ENCODE results near the gene HRG.
"Not testable (repeated sequence)": the region's sequence is repeated elsewhere in the genome, so short reads cannot be mapped to it uniquely, and the experiment has no call there.

Gene HRG

GRCh38 chr3:186694288-186695032 lies 28.6 kb downstream of the HRG start:
- no peak overlapping the region for H3K4me3 ChIP-seq (ENCODE audit: low read depth, low read length)

GRCh38 chr3:186696522-186696921 lies 30.7 kb downstream of the HRG start:
- no peak overlapping the region for H3K4me3 ChIP-seq (ENCODE audit: low read depth, low read length)
- TF ChIP-seq, protein P1, sequence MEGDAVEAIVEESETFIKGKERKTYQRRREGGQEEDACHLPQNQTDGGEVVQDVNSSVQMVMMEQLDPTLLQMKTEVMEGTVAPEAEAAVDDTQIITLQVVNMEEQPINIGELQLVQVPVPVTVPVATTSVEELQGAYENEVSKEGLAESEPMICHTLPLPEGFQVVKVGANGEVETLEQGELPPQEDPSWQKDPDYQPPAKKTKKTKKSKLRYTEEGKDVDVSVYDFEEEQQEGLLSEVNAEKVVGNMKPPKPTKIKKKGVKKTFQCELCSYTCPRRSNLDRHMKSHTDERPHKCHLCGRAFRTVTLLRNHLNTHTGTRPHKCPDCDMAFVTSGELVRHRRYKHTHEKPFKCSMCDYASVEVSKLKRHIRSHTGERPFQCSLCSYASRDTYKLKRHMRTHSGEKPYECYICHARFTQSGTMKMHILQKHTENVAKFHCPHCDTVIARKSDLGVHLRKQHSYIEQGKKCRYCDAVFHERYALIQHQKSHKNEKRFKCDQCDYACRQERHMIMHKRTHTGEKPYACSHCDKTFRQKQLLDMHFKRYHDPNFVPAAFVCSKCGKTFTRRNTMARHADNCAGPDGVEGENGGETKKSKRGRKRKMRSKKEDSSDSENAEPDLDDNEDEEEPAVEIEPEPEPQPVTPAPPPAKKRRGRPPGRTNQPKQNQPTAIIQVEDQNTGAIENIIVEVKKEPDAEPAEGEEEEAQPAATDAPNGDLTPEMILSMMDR (IDR thresholded peaks at IDR 0.05; ENCODE audit: low read depth, low read length): no peak

More at GRCh38 chr3:186694288-186695032, 28.6 kb downstream of the HRG start:
- TF ChIP-seq, protein P1 (IDR thresholded peaks at IDR 0.05; ENCODE audit: low read depth, low read length): no peak

- TF ChIP-seq, protein P1 (IDR thresholded peaks at IDR 0.05; ENCODE audit: low read depth, low read length): no peak
- no peak overlapping the region for H3K4me3 ChIP-seq (ENCODE audit: low read depth, low read length)
These were observed 31.7 kb downstream of the HRG start for GRCh38 chr3:186697510-186697909.

GRCh38 chr3:186700267-186700666 lies 34.5 kb downstream of the HRG start:
- TF ChIP-seq, protein P1 (IDR thresholded peaks at IDR 0.05; ENCODE audit: low read depth, low read length): no peak
- no peak overlapping the region for H3K4me3 ChIP-seq (ENCODE audit: low read depth, low read length)

GRCh38 chr3:186702451-186702850 lies 36.6 kb downstream of the HRG start:
- H3K4me3 ChIP-seq (ENCODE audit: low read depth, low read length): not testable (repeated sequence)

DNA sequence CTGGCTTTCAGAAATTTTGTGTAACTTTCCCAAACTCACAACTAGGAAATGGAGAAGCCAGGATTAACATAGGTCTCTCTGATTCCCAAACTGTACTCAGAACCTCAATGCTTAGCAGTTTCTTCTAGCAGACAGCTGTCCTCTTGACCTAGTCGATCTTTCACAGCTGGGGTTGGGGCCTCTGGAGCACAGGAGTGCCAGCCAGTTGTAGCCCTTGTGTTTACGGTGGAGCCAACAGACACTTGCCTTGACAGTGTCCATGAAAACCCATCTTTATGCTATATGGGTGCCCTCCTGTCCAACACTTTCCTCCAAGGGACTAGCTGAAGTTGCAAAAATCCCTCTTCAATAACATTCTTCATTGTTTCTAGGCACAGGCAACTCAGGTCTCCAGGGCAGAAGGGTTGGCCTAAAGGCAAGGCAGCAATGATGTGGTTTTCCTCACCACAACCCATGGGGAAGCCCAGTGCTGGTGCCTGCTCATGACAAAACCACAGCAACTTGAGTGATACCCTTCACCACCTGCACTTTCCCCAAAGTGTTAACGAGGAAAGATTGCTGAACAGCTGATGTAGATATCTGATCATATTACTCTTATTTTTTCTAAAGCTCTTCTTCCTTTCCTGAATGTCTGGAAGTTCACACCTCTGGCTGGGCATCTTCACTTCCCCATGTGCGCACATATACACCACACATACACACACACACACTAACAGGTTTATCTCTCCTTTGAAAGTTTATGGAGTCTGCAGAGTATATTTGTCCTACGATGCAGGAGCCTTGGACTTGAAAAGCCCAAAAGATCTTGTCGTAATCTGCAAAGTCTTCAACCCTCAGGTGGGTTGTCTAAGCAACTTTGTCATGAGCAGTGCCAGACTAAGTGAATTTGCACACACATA lies 40.3 kb downstream of the HRG start:
- TF ChIP-seq, protein P1 (IDR thresholded peaks at IDR 0.05; ENCODE audit: low read depth, low read length): no peak
- H3K4me3 ChIP-seq (ENCODE audit: low read depth, low read length): no peak overlapping the region

DNA sequence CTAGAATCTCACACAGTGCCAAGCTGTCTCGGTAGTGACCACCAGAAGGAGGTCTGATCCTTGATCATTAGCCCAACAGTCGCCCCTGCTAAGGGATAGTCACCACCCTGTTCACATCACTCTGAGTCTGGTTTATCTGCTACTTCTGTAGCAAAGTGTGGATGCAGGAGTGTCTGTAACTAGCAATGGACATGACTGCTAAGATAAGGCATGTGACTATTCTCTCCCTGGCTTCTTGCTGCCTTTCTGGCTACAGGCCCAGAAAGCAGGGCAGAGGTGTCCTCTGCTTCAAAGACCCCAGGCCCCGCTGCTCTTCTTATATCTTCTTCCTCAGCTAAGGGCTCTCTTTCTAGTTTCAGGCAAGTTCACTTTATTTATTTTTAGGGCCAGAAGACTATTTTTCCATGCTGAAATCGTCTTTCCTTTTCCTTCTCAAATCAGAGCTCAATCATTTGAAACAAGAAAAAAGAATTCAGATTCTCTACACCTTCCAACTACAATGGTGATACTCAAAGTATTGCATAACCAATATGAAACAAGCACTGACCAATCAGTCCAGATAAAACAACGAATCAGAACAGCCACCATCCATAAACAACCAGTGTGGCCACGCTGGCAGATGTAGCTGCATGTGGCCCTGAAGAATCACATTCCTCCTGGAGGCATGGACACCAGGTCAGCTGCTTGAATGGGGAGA lies 43.3 kb downstream of the HRG start:
- H3K4me3 ChIP-seq (ENCODE audit: low read depth, low read length): no peak overlapping the region
- TF ChIP-seq, protein P1 (IDR thresholded peaks at IDR 0.05; ENCODE audit: low read depth, low read length): no peak

- H3K4me3 ChIP-seq (ENCODE audit: low read depth, low read length): not testable (repeated sequence)
These were observed 44.9 kb downstream of the HRG start for GRCh38 chr3:186710694-186711093.

Measured in WI38 (cell line).